NCI-H1694 (cell line): ENCODE results near the gene HSPB8.

Experiments used
- DNase-seq: peaks from one replicate; lab custom pipeline; 2025; lab: John Stamatoyannopoulos, UW

Gene HSPB8

GRCh38 chr12:119171291-119171690 lies 7.4 kb upstream of the HSPB8 start:
- DNase-seq = no peak

DNA sequence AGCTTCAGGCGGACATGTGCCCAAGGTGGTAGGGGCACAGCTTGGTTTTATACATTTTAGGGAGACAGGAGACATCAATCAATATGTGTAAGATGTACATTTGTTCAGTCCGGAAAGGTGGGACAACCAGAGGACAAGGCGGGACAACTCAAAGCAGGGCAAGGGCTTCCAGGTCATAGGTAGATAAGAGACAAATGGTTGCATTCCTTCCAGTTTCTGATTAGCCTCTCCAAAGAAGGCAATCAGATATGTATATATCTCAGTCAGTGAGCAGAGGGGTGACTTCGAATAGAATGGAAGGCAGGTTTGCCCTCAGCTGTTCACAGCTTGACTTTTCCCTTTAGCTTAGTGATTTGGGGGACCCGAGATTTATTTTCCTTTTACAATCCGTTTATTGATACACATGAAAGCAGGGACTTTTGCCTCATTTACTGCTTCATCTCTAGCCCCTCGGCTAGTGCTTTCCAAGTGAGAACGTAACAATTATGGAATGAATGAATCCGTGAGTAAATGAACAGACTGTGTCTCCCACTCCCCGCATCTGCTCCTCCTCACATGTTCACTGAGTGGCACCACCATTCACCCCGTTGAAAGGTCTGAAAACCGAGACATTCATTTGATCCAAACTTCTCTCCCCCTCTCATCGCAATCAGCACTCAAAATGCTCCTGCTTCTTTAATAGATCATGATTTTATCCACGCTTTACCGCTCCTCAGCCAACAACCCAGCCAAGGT lies 6.9 kb upstream of the HSPB8 start:
- DNase-seq = no peak

- no peak for DNase-seq
These were observed 3.6 kb upstream of the HSPB8 start for GRCh38 chr12:119175081-119175480.

GRCh38 chr12:119176267-119177055 lies 2.3 kb upstream of the HSPB8 start:
- DNase-seq = peak; percentile 37

DNA sequence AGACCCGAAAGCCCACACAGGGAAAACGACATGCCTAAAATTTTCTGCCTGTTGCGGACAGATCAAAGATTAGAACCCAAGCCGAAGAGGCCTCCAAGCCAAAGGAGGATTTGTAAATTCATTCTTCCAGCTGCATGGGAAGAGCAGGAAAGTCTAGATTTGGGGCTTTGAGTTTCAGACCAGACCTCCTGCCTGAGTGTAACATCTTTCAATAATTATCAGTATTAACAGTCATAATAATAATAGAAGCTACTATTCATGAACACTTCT lies 1.7 kb upstream of the HSPB8 start:
- DNase-seq = no peak

- DNase-seq = no peak
These were observed 879 bp upstream of the HSPB8 start for GRCh38 chr12:119177724-119178380.

GRCh38 chr12:119179335-119180021 lies 747 bp downstream of the HSPB8 start:
- no peak for DNase-seq

DNA sequence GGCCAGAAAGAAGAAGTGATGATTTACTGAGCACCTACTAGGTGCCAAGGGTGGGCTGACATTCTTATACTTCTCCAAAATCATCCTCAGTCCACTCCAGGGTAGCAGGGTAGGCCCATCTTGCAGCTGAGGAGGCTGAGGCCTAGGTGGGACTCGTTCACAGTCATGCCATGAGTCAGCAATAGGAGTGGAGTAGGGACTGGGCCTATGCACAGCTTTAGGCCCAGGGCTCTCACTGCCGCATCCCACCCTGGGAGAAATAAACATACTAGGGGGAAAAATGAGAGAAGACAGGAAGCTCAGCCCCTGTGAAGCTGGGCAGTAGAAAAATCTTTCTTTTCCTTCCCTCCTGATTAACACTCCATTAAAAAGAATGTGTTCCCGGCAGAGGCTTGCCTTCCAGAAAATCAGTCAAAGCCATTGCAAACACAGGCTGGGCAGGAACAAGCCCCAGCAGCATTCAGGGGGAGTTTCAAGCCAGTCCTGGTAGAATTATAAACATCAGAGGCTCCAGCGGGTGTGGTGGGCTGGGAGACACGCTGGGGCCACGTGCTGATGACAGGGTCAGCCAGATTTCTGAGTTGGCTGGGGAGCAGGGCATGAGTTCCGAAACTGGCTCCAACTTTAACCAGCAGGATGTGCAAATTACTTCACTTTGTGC lies 1.8 kb downstream of the HSPB8 start:
- DNase-seq = no peak

- DNase-seq = no peak
These were observed 2.5 kb downstream of the HSPB8 start for GRCh38 chr12:119181202-119181601.

DNA sequence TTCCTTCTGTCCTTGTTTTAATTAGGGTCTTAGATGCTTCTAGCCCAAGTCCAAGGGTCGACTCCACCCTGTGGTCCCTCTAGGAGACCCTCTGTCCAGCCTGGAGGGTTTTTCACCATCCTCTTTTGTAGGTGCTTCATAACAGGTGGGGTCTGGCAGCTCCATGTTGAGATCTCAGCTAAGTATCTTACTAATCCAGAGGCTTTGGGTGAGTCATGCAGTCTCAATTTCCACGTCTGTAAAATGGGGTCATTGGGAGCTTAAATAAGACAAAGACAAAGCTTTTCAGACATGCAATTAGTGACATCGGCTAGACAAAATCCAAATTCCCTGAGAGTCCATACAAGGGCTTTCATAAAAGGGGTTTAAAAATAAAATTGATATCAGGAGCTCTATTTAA lies 3.2 kb downstream of the HSPB8 start:
- DNase-seq = no peak

- DNase-seq = no peak
These were observed 4.2 kb downstream of the HSPB8 start for GRCh38 chr12:119182701-119183493.

DNA sequence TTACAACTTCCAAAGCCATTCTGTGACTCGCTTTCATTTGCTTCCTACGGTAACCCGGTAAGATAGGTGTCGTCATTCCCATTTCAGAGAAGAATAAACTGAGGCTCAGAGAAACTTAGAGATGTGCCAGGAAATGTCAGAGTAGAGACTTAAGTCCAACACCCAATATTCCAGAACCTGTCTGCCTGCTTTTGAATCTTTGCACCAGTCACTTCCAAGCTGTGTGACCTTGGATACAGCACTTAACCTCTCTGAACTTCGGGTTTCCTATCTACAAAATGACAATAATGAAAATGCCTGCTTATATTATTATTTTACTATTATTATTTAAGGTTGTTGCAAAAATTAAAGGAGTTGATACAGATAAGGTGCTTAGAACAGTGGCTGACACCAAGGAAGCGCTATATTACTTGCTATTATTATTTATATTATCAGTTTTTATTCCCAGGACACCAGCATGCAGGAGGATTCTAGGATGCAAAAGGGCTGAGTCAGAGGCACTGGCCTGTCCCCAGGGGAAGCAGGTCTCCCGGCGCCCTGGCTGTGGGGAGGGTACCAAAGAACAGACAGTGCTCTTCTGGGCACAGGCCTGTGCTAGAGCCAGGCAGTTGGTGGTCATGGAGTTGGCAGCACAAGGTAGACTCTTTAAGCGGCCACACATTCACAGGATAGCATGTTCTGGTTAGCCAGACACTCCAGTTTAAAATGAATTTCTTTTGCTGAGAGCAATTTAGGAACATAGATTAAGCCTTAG lies 5.4 kb downstream of the HSPB8 start:
- DNase-seq = no peak

DNA sequence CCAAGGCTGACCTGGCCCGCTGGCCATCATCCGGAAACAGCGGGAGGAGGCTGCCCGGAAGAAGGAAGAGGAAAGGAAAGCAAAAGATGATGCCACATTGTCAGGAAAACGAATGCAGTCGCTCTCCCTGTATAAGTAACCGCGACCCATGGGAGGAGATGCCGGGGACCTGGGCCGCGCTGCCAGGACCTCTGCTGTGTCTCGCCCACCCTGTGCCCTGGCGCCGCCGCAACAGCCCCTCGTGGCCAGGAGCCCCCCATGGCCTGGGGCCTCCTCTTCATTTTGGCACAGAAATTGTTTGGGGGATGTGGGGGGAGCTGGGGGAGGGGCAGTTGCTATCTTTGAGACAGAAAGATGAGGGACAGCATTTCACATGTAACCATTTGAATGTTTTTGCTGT lies 16.5 kb downstream of the HSPB8 start:
- DNase-seq = no peak

- DNase-seq = no peak
These were observed 19.7 kb downstream of the HSPB8 start for GRCh38 chr12:119198440-119198839.

DNA sequence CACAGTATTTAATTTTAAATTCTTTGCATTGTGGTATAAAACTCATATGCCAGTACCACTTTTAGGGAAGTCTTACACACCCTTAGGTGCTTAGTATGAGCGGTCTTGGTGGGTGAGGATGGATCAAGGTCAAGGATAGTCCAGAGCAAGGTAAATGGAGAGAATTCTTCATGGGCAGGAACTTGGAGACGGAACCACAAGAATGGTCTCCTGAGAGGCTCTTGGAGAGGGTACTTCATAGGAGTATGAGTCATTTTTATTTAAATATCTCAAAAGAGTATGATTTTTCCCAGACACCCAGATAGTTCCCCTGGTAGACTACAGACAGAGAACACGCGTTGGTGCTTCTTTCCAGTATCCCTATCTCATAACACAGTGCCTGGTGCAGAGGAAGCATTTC lies 21.9 kb downstream of the HSPB8 start:
- DNase-seq = no peak

DNA sequence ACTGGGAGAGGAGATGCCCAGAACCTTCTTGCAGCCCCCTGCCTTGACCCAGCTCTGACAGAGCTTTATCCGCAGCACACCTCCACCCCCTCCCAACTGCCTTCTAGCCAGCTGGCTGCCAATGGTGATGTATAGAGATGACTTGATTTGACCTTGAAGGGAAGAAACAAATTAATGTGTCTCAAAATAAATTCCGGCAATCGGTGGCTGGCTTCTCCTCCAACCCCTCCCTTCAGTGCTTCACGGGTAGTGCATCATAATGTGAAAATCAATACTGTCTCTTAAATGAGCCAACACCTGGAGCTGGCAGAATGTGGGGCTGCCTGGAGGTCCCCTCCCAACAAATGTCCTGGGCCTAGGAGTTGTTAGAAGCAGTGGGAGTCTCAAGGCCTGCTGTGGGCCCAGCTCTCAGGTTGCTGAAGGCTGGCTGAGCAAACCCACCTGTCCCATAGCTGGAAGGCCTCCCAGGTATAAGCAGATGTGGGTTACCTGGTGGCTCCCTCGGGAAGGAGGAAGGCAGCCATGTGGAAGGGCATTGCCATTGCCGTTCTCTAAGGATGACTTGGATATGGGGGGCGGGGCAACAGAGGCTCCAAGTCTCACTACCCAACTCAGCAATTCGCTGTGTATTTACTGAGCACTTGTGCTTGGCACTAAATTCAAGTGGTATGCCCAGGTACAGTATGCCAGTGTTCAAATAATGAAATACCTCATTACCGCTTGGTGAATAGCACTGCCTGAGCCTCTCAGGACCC lies 23.2 kb downstream of the HSPB8 start:
- no peak for DNase-seq

DNA sequence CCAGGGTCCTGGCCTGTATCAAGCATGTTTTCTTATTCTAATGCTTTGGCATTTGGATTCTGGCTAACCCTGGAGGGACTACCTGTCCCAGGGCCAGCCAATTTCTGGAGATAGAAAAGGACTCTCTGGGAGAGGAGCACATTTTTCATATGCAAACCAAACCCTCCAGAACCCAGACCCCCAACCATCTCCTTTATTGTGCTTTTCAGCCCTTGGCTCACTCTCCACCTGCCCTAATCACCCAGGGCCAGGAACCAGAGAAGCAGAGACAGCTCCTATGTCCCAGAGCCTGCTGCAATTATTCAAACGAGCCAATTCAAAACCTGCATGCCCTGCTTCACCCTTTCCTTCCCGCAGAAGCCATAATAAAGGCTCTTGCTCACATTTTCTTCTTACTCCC lies 23.8 kb downstream of the HSPB8 start:
- DNase-seq = no peak

- DNase-seq = peak; percentile 56
These were observed 25.4 kb downstream of the HSPB8 start for GRCh38 chr12:119204131-119204530.

DNA sequence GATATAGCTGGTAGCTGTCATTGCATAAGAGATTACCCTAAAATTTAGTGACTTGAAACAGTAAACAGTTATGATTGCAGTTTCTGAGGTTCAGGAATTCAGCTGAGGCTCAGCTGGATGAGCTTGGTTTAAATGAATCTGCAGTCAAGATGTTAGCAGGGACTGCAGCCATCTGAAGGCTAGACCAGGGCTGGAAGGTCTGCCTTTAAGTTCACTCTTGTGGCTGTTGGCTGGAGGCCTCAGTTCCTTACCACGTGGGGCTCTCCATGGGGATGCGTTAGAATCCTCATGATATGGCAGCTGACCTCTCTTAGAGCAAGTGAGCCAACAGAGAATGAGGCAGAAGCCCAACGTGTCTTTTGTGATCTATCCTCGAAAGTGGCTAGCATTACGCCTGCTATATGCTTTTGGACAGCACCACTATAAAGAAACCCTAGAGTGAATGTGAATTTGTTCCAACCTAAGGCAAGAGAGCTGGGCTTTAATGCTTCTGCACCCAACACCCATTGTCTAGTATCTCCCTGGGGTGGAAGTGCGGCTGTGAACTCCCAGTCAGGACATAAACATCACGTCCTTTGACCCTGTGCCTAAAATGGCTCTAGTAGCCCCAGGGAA lies 26.0 kb downstream of the HSPB8 start:
- no peak for DNase-seq
